ENCODE results near the gene ACER2.

ACER2 gene

GRCh38 chr9:19456996-19457692 lies 48.3 kb downstream of the ACER2 start:
- peak; percentile 46 for DNase-seq

GRCh38 chr9:19457693-19458009 lies 48.8 kb downstream of the ACER2 start:
- no peak for DNase-seq

GRCh38 chr9:19460243-19460642 lies 51.4 kb downstream of the ACER2 start:
- no peak for DNase-seq

DNA sequence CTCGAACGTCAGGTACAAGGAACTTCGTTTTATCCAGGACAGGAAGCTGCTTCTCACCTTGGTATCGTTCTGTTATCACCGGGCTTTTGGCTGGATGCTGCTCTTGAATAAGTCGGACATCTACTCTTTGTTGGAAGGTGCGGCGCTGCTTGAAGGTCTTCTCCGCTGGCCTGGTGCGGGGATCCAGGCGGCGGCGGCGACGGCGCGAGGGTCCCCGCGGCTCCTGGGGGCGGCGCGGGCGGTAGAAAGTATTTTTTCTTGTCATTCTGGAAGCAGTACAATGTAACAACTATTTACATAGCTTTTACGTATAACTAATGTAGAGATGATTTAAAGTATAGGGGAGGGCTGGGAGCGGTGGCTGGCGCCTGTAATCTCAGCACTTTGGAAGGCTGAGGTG lies 52.3 kb downstream of the ACER2 start:
- DNase-seq: no peak

DNA sequence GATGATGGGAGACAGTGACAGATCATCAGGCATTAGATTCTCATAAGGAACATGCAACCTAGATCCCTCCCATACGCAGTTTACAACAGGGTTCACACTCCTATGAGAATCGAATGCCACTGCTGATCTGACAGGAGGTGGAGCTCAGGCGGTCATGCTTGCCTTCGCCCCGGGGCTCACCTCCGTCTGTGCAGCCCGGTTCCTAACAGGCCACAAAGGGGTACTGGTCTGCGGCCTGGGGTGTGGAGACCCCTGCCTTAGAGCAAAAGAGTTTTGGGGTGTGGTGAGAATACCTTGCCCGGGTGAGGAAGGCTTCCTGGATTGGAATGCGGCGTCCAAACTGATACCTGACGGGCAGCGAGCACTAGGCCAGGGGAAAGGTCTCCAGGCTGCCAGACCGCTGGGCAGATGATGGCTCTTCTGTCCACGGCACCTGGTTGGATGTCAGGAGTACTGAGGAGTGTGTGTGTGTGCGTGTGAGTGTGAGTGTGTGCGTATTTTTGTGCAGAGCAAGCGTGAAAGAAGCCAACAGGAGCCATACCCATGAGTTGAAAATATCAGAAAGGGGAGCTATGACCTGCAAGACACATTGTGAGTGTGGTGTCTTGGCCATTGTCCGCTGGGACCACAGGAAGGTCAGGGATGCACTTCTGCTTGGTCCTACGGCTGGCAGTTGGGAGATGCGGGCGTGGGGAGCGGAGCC lies 55.4 kb downstream of the ACER2 start:
- DNase-seq: no peak

- DNase-seq: peak; percentile 27
Measured at GRCh38 chr9:19464764-19465585, 56.2 kb downstream of the ACER2 start.

- no peak for DNase-seq
Measured at GRCh38 chr9:19465586-19466279, 56.9 kb downstream of the ACER2 start.

GRCh38 chr9:19466280-19466639 lies 57.5 kb downstream of the ACER2 start:
- no peak for DNase-seq

DNA sequence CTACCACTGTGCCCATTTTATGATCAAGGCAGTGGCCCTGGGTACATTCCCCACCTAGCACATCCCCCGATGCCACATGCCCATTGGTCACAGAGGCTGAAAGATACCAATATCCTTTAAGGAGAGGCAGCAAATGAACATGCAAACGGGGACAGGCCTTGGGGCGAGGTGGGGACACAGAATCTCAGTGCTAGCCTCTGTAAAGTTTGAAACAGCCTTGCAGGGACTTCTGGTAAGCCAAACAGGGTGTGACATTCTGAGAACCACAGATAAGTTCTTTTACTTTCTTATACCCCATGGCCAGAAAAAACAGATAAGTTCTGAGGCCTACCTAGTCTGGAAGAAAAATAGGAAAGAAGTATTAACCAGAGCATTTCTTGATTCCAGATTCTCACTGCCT lies 60.5 kb downstream of the ACER2 start:
- DNase-seq: no peak

- no peak for DNase-seq
Measured at GRCh38 chr9:19470567-19470966, 61.8 kb downstream of the ACER2 start.

DNA sequence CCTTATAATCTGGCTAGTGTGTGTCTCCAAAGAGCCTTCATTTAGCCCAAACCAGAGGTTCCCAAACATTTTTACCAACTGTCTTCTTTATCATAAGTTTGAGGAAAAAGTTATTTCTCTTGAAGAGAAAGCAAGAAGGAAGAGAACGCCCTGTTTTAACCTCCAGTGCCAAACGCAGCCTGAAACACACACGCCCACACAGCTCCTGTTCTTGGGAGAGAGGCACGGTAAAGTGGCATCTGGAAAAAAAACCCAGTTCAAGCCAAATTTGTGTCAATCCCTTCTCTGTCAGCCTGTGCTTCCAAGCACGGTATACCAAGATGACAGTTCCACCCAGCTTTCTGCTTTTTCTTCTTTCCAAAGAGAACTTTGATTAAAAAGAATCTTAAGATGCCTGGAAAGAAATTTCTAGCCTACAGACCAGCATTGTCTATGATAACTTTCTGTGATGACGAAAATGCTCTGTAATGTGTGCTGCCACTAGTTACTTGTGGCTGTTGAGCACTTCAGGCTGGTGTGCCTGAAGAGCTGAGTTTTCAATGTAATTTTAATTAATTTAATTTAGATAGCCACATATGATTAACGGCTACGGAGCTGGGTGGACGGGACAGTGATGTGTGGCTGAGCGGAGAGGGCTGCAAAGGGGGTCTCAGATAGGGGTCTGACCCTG lies 62.3 kb downstream of the ACER2 start:
- no peak for DNase-seq

GRCh38 chr9:19471737-19472648 lies 63.2 kb downstream of the ACER2 start:
- peak; percentile 25 for DNase-seq

GRCh38 chr9:19473605-19474004 lies 64.8 kb downstream of the ACER2 start:
- DNase-seq: peak; percentile 24

GRCh38 chr9:19479874-19480273 lies 71.1 kb downstream of the ACER2 start:
- no peak for DNase-seq

- DNase-seq: no peak
Measured at GRCh38 chr9:19480345-19480744, 71.5 kb downstream of the ACER2 start.

DNA sequence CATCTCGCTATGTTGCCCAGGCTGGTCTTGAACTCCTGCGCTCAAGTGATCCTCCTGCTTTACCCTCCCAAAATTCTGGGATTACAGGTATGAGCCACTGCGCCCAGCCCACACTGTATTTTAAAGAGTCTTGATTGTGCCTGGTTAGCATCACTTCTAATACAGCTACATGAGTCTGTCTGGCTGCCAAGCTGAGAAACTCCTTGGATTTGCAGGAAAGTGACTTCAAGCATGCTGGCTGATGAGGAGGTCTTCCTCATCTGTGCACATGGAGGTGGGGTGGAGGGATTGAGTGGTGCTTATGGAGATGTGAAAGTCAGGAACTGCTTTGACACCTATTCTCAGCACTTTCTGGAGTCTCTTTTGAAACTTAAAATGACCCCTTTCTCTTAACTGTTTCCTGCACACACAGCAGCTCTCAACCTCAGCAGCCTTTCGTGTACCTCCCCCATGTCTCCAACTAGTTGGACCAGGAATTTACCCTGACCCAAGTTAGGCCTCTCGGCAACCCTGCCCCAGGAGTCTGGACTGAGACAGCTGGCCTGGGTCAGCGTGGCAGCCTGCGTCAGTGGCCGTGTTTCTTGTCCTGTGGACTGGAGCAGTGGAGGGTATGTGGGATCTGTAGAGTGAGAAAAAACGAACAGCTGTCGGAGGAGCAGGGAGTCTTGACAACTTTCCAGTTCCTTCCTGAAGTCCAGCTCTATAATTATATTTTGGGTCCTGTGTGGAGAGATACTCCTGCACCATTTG lies 72.5 kb downstream of the ACER2 start:
- no peak for DNase-seq

DNA sequence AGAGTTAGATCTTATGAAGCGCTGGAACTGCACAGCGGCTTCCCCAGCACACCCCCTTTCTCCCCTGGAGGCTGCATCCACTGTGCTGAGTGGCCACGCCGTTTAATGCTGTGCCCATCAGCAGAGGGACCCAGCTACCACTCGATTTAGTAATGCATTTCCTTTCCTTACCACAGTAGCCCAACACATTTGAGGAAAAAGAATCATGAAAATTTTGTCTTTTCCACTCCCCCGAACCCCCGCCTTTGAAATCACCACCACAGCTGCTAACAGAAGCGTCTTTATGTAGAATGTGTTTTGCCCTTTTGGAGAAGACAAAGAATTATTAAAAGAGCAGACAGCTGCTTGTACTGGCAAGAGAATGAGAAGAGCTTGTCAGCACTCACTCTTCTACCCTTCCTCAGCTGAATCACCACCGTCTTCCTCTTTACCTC lies 73.2 kb downstream of the ACER2 start:
- DNase-seq: no peak

- DNase-seq: no peak
Measured at GRCh38 chr9:19484699-19485098, 75.9 kb downstream of the ACER2 start.

GRCh38 chr9:19485193-19485592 lies 76.4 kb downstream of the ACER2 start:
- no peak for DNase-seq

GRCh38 chr9:19486803-19487202 lies 78.0 kb downstream of the ACER2 start:
- DNase-seq: no peak

GRCh38 chr9:19488721-19489120 lies 79.9 kb downstream of the ACER2 start:
- DNase-seq: no peak

Data from DMS 273 treated with DMSO at 0.1 percent for 48 hours (cell line).